Thoracic aorta (tissue), 2 donors: ENCODE measurements around the gene LRRC63. TPM values are rescaled to one million over a fixed set of nuclear protein-coding genes. Genes with fewer than 3 reads are reported as not detected.
"Not testable (repeated sequence)": the region's sequence is repeated elsewhere in the genome, so short reads cannot be mapped to it uniquely, and the experiment has no call there.

ENCODE experiments used
- ATAC-seq: fragments of 150-250 bp; one replicate; pipeline ENCODE4 v1.8.0; 2017; ENCODE audit warnings: low read depth; ENCODE audit not compliant: insufficient number of reproducible peaks, low FRiP score
- DNase-seq: peaks from one replicate; pipeline ENCODE4 v3.0.0-alpha.2; 2020; ENCODE audit warnings: low spot score
- H3K27ac ChIP-seq, 2 donors: fragments of 200-600 bp; sonication (generic); 1 replicate in 1 of 2; 2 replicates in 1 of 2; pipeline ENCODE4 v1.5.1; 2016; ENCODE audit warnings: mild to moderate bottlenecking in 2 of 2, moderate library complexity in 2 of 2
- H3K27me3 ChIP-seq: fragments of 200-600 bp; sonication (generic); replicated peaks from 2 replicates; pipeline ENCODE4 v1.6.0; 2016; ENCODE audit warnings: mild to moderate bottlenecking; ENCODE audit not compliant: insufficient read depth
- H3K36me3 ChIP-seq: fragments of 200-600 bp; sonication (generic); one replicate; pipeline ENCODE4 v1.5.1; 2016
- H3K4me1 ChIP-seq, 2 donors: fragments of 200-600 bp; sonication (generic); 1 replicate in 1 of 2; 2 replicates in 1 of 2; pipeline versions ENCODE4 v1.5.1 to v1.6.0; 2016; ENCODE audit warnings: low read depth in 2 of 2, mild to moderate bottlenecking in 1 of 2; ENCODE audit not compliant: control insufficient read depth in 1 of 2
- H3K4me3 ChIP-seq: fragments of 200-600 bp; sonication (generic); 2 replicates; pipeline ENCODE4 v1.5.1; 2016; ENCODE audit warnings: mild to moderate bottlenecking
- H3K9me3 ChIP-seq: fragments of 200-600 bp; sonication (generic); 2 replicates; pipeline ENCODE4 v1.5.1; 2016
- total RNA-seq, 2 donors: library from RNA; depleted of rRNA; stranded (reverse); fragments of >200 nt; gene quantifications; one replicate each; pipeline versions ENCODE4 v1.1.0 to v1.2.3, GENCODE V29; 2016
- TF ChIP-seq, protein P1 (sequence below): fragments of 200-600 bp; sonication (generic); IDR thresholded peaks from one replicate; pipeline ENCODE4 v1.5.1; 2019; ENCODE audit warnings: antibody characterized with exemption

LRRC63 gene, protein sequence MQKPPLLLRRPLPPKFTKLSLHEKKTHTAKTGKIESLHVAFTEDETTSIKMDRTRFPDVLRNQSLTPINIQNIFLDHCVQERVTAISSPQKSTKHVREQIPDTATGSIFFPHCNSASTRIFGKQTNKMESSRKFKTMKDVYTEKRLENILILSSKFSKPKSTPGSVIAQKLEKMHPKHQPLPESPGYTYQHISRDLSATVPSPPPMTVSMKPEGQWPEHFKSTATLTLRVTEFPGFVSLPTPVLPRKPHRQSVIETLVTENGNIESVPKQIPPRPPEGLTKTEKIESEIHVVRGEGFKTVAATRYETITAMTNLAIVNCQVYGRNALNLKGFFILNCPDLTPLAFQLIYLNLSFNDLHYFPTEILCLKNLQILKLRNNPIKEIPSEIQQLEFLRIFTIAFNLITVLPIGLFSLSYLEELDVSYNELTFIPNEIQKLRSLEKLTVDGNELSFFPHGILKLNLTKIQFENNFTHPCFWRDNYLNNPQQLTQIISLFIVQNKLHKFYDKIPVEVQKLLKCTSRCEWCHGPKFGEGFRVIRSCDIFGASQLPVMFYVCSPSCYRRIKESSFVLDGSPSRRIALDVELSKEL
- total RNA-seq: 1 to 10 TPM in 1 of 2 donors, not detected in 1; 3.6 TPM

DNA sequence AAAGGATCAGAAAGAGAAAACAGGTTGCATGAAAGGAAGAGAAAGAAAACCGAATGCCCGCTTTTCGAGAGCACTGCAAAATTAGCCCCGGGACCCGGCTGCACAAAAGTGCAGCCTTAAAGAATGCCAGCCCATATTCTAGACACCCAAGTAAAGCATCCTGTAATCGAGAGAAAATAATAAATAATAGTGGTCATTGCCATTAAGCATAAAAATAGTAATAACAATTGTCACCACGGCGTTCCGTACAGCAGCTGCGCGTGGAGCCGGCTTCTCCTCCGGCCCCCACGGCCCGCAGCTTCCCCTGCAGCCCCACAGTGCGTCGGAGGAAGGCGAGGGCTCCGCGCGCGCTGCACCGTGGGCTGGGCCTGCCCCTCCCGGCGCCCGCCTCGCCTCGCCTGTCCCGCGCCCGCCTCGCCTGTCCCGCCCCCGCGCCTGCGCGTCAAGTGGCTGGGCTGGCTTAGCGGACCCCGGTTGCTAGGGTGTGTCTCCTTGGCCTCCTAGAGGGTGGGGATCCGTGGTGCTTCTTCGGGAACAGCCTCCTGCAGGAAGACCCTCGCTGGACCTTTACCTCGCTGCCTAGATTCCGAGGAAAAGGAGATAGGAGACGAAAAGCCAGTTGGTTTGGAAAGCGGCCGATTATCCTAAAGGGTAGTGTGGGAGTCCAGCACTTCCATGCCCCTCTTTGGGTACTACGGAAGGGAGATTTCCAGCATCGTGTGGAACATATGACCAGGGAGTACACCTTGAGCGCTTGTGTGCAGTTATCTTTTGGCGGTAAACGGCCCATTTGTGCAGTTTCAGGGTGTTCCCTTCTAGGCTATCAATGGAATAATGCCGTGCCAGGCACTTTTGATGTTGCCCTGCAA lies at the start of gene LRRC63:
TSS of gene LRRC63 (plus strand) at position 446 of the 869 bp plus-strand sequence. CDS start 1,107 bp downstream, outside the sequence.
- H3K27ac ChIP-seq: no peak within 1 kb of the TSS
- peak within 1 kb of the TSS; percentile 78 for H3K4me3 ChIP-seq
- ATAC-seq: peak; percentile 46
- TF ChIP-seq, protein P1, sequence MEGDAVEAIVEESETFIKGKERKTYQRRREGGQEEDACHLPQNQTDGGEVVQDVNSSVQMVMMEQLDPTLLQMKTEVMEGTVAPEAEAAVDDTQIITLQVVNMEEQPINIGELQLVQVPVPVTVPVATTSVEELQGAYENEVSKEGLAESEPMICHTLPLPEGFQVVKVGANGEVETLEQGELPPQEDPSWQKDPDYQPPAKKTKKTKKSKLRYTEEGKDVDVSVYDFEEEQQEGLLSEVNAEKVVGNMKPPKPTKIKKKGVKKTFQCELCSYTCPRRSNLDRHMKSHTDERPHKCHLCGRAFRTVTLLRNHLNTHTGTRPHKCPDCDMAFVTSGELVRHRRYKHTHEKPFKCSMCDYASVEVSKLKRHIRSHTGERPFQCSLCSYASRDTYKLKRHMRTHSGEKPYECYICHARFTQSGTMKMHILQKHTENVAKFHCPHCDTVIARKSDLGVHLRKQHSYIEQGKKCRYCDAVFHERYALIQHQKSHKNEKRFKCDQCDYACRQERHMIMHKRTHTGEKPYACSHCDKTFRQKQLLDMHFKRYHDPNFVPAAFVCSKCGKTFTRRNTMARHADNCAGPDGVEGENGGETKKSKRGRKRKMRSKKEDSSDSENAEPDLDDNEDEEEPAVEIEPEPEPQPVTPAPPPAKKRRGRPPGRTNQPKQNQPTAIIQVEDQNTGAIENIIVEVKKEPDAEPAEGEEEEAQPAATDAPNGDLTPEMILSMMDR: no peak
- no peak for DNase-seq
- H3K36me3 ChIP-seq: no peaks in the 10 kb centered on the region
- peaks cover 3 to 12% of the 10 kb centered on the region in 2 donors for H3K4me1 ChIP-seq
- no peaks in the 10 kb centered on the region for H3K9me3 ChIP-seq
- no peaks in the 10 kb centered on the region for H3K27me3 ChIP-seq

GRCh38 chr13:46162741-46163140 lies 49.0 kb upstream of the LRRC63 start:
- not testable (repeated sequence) for H3K4me3 ChIP-seq, H3K36me3 ChIP-seq, H3K4me1 ChIP-seq, ATAC-seq, DNase-seq, H3K27ac ChIP-seq, H3K9me3 ChIP-seq, H3K27me3 ChIP-seq

DNA sequence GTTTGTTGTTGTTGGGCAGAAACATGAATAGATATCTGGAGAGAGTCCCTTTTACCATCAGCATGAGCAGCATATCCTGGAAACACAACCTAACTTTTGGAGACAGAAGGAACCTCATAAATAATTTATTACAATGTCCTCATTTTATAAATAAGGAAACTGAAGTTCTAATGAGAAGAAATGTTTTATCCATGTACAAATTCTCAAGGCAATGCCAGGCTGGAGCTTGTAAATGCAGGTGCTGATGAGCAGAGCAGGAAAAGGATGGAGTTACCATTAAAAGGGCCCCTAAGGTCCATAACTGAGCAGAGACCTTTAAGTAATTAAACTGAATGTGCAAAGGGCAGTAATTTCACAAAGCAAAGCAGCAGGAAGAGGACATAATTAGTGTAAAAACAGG lies 47.1 kb upstream of the LRRC63 start:
- H3K36me3 ChIP-seq: no peaks in the 10 kb centered on the region
- H3K27ac ChIP-seq: no peak overlapping the region
- TF ChIP-seq, protein P1: no peak
- ATAC-seq: no peak
- no peak for DNase-seq
- no peaks in the 10 kb centered on the region for H3K27me3 ChIP-seq
- H3K4me3 ChIP-seq: no peak overlapping the region
- peaks cover 0 to 4% of the 10 kb centered on the region in 2 donors for H3K4me1 ChIP-seq
- no peaks in the 10 kb centered on the region for H3K9me3 ChIP-seq

GRCh38 chr13:46165485-46166223 lies 46.1 kb upstream of the LRRC63 start:
- Histone ChIP-seq H3K27ac (no peak overlapping the region), H3K9me3 (no peaks in the 10 kb centered on the region), H3K4me1 (peaks cover 0 to 4% of the 10 kb centered on the region in 2 donors), H3K27me3 (no peaks in the 10 kb centered on the region), H3K36me3 (no peaks in the 10 kb centered on the region), H3K4me3 (no peak overlapping the region)
- DNase-seq: no peak
- TF ChIP-seq, protein P1: no peak
- no peak for ATAC-seq

- ATAC-seq (no peak), DNase-seq (no peak)
- Histone ChIP-seq H3K9me3 (no peaks in the 10 kb centered on the region), H3K36me3 (no peaks in the 10 kb centered on the region), H3K27me3 (no peaks in the 10 kb centered on the region), H3K4me3 (no peak overlapping the region), H3K27ac (no peak overlapping the region), H3K4me1 (peaks cover 0 to 8% of the 10 kb centered on the region in 2 donors)
- TF ChIP-seq, protein P1: no peak
Observed at GRCh38 chr13:46166224-46166584, 45.5 kb upstream of the LRRC63 start.
